Keratinocyte (primary cell): Measurements from ENCODE around the gene ARHGAP15. TPM values are rescaled to one million over a fixed set of nuclear protein-coding genes. Genes with fewer than 3 reads are reported as not detected.

Experiments
- DNase-seq: peaks from one replicate; pipeline ENCODE4 v3.0.0-alpha.2; 2011; ENCODE audit warnings: low read depth, missing footprints, low spot score
- FAIRE-seq: peaks from 2 replicates; lab custom pipeline; 2011; peaks lifted over from hg19 to GRCh38; lab: Jason Lieb, UNC
- H2AFZ ChIP-seq: 2 replicates; pipeline ENCODE4 v1.6.0; 2012; ENCODE audit warnings: low read length, control low read depth, inconsistent platforms; ENCODE audit not compliant: control insufficient read depth
- H3K27ac ChIP-seq: 2 replicates; pipeline ENCODE4 v1.5.1; 2011; ENCODE audit warnings: low read length; ENCODE audit not compliant: control insufficient read depth, insufficient read depth
- H3K27me3 ChIP-seq: 3 replicates; pipeline ENCODE4 v1.6.0; 2011; ENCODE audit warnings: low read length; ENCODE audit not compliant: control insufficient read depth, insufficient read depth; ENCODE audit errors: extremely low read depth
- H3K36me3 ChIP-seq, 2 experiments: 2 replicates in 1 of 2; 3 replicates in 1 of 2; pipeline ENCODE4 v1.5.1; 2011; ENCODE audit warnings: low read length in 2 of 2, mild to moderate bottlenecking in 1 of 2; ENCODE audit not compliant: control insufficient read depth in 2 of 2, insufficient read depth in 2 of 2; ENCODE audit errors: extremely low read depth in 1 of 2
- H3K4me1 ChIP-seq: 3 replicates; pipeline ENCODE4 v1.5.1; 2011; ENCODE audit warnings: low read length; ENCODE audit not compliant: control insufficient read depth, insufficient read depth; ENCODE audit errors: extremely low read depth
- H3K4me2 ChIP-seq: 3 replicates; pipeline ENCODE4 v1.6.0; 2011; ENCODE audit warnings: low read depth, low read length; ENCODE audit not compliant: control insufficient read depth, insufficient read depth; ENCODE audit errors: extremely low read depth
- H3K4me3 ChIP-seq, 3 experiments: fragments of 200-600 bp in 1 of 3; sonication (generic) in 1 of 3; 2 replicates in 2 of 3; 3 replicates in 1 of 3; pipeline ENCODE4 v1.5.1; 2011 to 2016; ENCODE audit warnings: low read length in 3 of 3, mild to moderate bottlenecking in 3 of 3, control low read depth in 2 of 3, inconsistent platforms in 1 of 3, low read depth in 1 of 3, mixed read lengths in 1 of 3, mixed run types in 1 of 3, moderate library complexity in 1 of 3; ENCODE audit not compliant: control insufficient read depth in 2 of 3, insufficient read depth in 2 of 3; ENCODE audit errors: extremely low read depth in 1 of 3
- H3K79me2 ChIP-seq: 2 replicates; pipeline ENCODE4 v1.6.0; 2012; ENCODE audit warnings: low read length; ENCODE audit not compliant: control insufficient read depth, insufficient read depth
- H3K9ac ChIP-seq: 3 replicates; pipeline ENCODE4 v1.6.0; 2011; ENCODE audit warnings: low read length; ENCODE audit not compliant: control insufficient read depth, insufficient read depth; ENCODE audit errors: extremely low read depth
- H3K9me1 ChIP-seq: 3 replicates; pipeline ENCODE4 v1.6.0; 2011; ENCODE audit warnings: low read length; ENCODE audit not compliant: control insufficient read depth, insufficient read depth; ENCODE audit errors: extremely low read depth
- H3K9me3 ChIP-seq: 2 replicates; pipeline ENCODE4 v1.5.1; 2012; ENCODE audit warnings: low read depth, low read length; ENCODE audit not compliant: control insufficient read depth
- H4K20me1 ChIP-seq: 3 replicates; pipeline ENCODE4 v1.6.0; 2011; ENCODE audit warnings: low read length; ENCODE audit not compliant: control insufficient read depth, insufficient read depth; ENCODE audit errors: extremely low read depth
- CTCF ChIP-seq, 3 experiments: IDR thresholded peaks in 1 of 3; conservative IDR thresholded peaks in 1 of 3; optimal IDR thresholded peaks in 1 of 3; 2 replicates in 2 of 3; 3 replicates in 1 of 3; pipeline versions ENCODE3 to v1.5.1; 2011; ENCODE audit warnings: low read length in 3 of 3, mild to moderate bottlenecking in 3 of 3, moderate library complexity in 2 of 3, control low read depth in 1 of 3, inconsistent platforms in 1 of 3; ENCODE audit not compliant: insufficient read depth in 2 of 3; ENCODE audit errors: extremely low read depth in 1 of 3
- EZH2 ChIP-seq: IDR thresholded peaks from one replicate; pipeline ENCODE4 v1.6.1; 2012; ENCODE audit warnings: inconsistent platforms, mild to moderate bottlenecking, low read length, moderate library complexity
- dilution Hi-C: fragments of 300-500 bp; cut with MboI; formaldehyde crosslinking; loops from one replicate; pipeline ENCODE4 v1.7.0; 2020; ENCODE audit warnings: low sequenced_read_pairs; ENCODE audit not compliant: extremely low pct_ligation_motif_present
- polyA plus RNA-seq, 5 experiments: library from polyadenylated mRNA; depleted of rRNA in 3 of 5; stranded (reverse) in 3 of 5; stranded (forward) in 1 of 5; unstranded in 1 of 5; fragments of >200 nt; gene quantifications; 1 replicate in 1 of 5; 2 replicates in 3 of 5; 3 replicates in 1 of 5; pipeline versions ENCODE4 v1.2.1 to v1.2.3, GENCODE V29; 2011 to 2012; ENCODE audit warnings: missing spikeins in 2 of 5, low read depth in 1 of 5, low replicate concordance in 1 of 5

Gene ARHGAP15
- polyA plus RNA-seq, 1 donor (not counting 4 experiments of a cell fraction or from before 2014, with no cell fraction given): not detected

- no peaks in the 10 kb centered on the region for H3K36me3 ChIP-seq
- H3K4me3 ChIP-seq: no peak overlapping the region
- H3K27ac ChIP-seq: no peak overlapping the region
- no peaks in the 10 kb centered on the region for H3K4me1 ChIP-seq
- dilution Hi-C loops: no loop called here
- H3K9ac ChIP-seq: no peak overlapping the region
- no peak overlapping the region for H3K4me2 ChIP-seq
- H3K9me1 ChIP-seq: no peaks in the 10 kb centered on the region
- TF ChIP-seq EZH2 (no peak), CTCF (optimal IDR thresholded peaks at IDR 0.05 in 1 of 3, IDR thresholded peaks at IDR 0.05 in 1 of 3, conservative IDR thresholded peaks at IDR 0.05 in 1 of 3; ENCODE audit: extremely low read depth in 1 of 3, insufficient read depth in 2 of 3, low read length in 3 of 3) (no peak)
- no peaks in the 10 kb centered on the region for H3K9me3 ChIP-seq
- H2AFZ ChIP-seq: no peak overlapping the region
- H3K79me2 ChIP-seq: no peaks in the 10 kb centered on the region
- H4K20me1 ChIP-seq: no peaks in the 10 kb centered on the region
- H3K27me3 ChIP-seq: no peaks in the 10 kb centered on the region
- DNase-seq: no peak
- no peak for FAIRE-seq
Measured at GRCh38 chr2:143140864-143141661, 11.8 kb downstream of the ARHGAP15 start.

- no peak for FAIRE-seq
- no peak overlapping the region for H3K27ac ChIP-seq
- H3K4me2 ChIP-seq: no peak overlapping the region
- no peaks in the 10 kb centered on the region for H3K4me1 ChIP-seq
- no peak overlapping the region for H3K4me3 ChIP-seq
- H3K9ac ChIP-seq: no peak overlapping the region
- no peaks in the 10 kb centered on the region for H3K9me3 ChIP-seq
- no peak overlapping the region for H2AFZ ChIP-seq
- no peaks in the 10 kb centered on the region for H3K36me3 ChIP-seq
- no peaks in the 10 kb centered on the region for H4K20me1 ChIP-seq
- H3K79me2 ChIP-seq: no peaks in the 10 kb centered on the region
- dilution Hi-C loops: no loop called here
- no peak for DNase-seq
- no peaks in the 10 kb centered on the region for H3K27me3 ChIP-seq
- no peaks in the 10 kb centered on the region for H3K9me1 ChIP-seq
- TF ChIP-seq CTCF (optimal IDR thresholded peaks at IDR 0.05 in 1 of 3, IDR thresholded peaks at IDR 0.05 in 1 of 3, conservative IDR thresholded peaks at IDR 0.05 in 1 of 3; ENCODE audit: extremely low read depth in 1 of 3, insufficient read depth in 2 of 3, low read length in 3 of 3) (no peak), EZH2 (no peak)
Measured at GRCh38 chr2:143142598-143142997, 13.4 kb downstream of the ARHGAP15 start.
